Measurements from ENCODE around the gene SIL1.

DNA sequence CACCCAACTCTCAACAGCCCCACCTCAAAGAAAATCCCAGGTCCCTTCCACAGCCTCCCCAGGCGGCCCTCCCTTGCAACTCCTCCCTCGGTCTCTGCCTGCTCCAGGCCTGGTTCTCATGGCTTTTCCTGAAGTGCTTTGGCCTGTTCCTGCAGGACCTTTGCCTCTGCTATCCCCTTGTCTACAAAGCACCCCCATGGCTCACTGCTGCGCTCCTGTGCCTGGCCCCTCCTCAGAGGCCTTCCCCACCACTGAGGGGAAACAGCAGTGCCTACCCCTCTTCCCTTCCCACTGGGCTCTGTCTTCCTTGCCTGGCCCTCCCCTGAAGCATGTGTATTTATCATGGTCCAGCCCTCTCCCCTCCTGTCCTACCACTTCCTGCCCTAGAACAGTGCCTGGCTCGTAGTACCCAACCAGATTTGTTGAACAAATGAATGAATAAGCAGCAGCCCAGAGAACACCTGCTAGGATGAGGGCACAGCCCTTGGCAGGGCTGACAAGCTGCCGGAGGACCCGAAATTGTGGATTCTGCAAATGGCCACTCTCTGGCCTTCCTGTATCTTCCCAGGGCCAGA, 254.5 kb downstream of the SIL1 start:
- TF ChIP-seq POLR2A (IDR thresholded peaks at IDR 0.05; ENCODE audit: low read length) (no peak), MYC (IDR thresholded peaks at IDR 0.05; ENCODE audit: borderline replicate concordance, low read length) (no peak), CEBPB (IDR thresholded peaks at IDR 0.05) (no peak), NR3C1 (IDR thresholded peaks at IDR 0.05) (no peak), JUNB (IDR thresholded peaks at IDR 0.05) (no peak)
- TF ChIP-seq, protein P1, sequence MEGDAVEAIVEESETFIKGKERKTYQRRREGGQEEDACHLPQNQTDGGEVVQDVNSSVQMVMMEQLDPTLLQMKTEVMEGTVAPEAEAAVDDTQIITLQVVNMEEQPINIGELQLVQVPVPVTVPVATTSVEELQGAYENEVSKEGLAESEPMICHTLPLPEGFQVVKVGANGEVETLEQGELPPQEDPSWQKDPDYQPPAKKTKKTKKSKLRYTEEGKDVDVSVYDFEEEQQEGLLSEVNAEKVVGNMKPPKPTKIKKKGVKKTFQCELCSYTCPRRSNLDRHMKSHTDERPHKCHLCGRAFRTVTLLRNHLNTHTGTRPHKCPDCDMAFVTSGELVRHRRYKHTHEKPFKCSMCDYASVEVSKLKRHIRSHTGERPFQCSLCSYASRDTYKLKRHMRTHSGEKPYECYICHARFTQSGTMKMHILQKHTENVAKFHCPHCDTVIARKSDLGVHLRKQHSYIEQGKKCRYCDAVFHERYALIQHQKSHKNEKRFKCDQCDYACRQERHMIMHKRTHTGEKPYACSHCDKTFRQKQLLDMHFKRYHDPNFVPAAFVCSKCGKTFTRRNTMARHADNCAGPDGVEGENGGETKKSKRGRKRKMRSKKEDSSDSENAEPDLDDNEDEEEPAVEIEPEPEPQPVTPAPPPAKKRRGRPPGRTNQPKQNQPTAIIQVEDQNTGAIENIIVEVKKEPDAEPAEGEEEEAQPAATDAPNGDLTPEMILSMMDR (IDR thresholded peaks at IDR 0.05), result no peak
- TF ChIP-seq, protein P2, sequence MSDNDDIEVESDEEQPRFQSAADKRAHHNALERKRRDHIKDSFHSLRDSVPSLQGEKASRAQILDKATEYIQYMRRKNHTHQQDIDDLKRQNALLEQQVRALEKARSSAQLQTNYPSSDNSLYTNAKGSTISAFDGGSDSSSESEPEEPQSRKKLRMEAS (IDR thresholded peaks at IDR 0.05), result no peak
- TF ChIP-seq, protein P3, sequence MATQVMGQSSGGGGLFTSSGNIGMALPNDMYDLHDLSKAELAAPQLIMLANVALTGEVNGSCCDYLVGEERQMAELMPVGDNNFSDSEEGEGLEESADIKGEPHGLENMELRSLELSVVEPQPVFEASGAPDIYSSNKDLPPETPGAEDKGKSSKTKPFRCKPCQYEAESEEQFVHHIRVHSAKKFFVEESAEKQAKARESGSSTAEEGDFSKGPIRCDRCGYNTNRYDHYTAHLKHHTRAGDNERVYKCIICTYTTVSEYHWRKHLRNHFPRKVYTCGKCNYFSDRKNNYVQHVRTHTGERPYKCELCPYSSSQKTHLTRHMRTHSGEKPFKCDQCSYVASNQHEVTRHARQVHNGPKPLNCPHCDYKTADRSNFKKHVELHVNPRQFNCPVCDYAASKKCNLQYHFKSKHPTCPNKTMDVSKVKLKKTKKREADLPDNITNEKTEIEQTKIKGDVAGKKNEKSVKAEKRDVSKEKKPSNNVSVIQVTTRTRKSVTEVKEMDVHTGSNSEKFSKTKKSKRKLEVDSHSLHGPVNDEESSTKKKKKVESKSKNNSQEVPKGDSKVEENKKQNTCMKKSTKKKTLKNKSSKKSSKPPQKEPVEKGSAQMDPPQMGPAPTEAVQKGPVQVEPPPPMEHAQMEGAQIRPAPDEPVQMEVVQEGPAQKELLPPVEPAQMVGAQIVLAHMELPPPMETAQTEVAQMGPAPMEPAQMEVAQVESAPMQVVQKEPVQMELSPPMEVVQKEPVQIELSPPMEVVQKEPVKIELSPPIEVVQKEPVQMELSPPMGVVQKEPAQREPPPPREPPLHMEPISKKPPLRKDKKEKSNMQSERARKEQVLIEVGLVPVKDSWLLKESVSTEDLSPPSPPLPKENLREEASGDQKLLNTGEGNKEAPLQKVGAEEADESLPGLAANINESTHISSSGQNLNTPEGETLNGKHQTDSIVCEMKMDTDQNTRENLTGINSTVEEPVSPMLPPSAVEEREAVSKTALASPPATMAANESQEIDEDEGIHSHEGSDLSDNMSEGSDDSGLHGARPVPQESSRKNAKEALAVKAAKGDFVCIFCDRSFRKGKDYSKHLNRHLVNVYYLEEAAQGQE (IDR thresholded peaks at IDR 0.05), result no peak

All from A549 (cell line).